Breast epithelium (tissue), 4 donors: ENCODE results near the gene GADD45GIP1. TPM values are rescaled to one million over a fixed set of nuclear protein-coding genes. Genes with fewer than 3 reads are reported as not detected.
A peak's percentile ranks its signal among the peaks of the same experiment; 100 is the strongest.

Source experiments
- DNase-seq, 2 donors: peaks; one replicate each; pipeline ENCODE4 v3.0.0-alpha.2; 2019; ENCODE audit warnings: low spot score in 2 of 2
- H3K27ac ChIP-seq, 2 donors: fragments of 200-600 bp; sonication (generic) in 1 of 2; one replicate each; pipeline ENCODE4 v1.5.1; 2016 to 2019; ENCODE audit warnings: mild to moderate bottlenecking in 1 of 2
- H3K27me3 ChIP-seq, 2 donors: fragments of 200-600 bp; sonication (generic) in 1 of 2; one replicate each; pipeline versions ENCODE4 v1.5.1 to v1.6.0; 2017 to 2019; ENCODE audit warnings: control low read depth in 1 of 2, mild to moderate bottlenecking in 1 of 2
- H3K36me3 ChIP-seq: fragments of 200-600 bp; one replicate; pipeline ENCODE4 v1.5.1; 2019
- H3K4me1 ChIP-seq, 2 donors: fragments of 200-600 bp; sonication (generic); one replicate each; pipeline ENCODE4 v1.5.1; 2016 to 2019; ENCODE audit warnings: control low read depth in 1 of 2
- H3K4me3 ChIP-seq, 3 donors: fragments of 200-600 bp; sonication (generic); 1 replicate in 2 of 3; 2 replicates in 1 of 3; pipeline ENCODE4 v1.5.1; 2016 to 2019; ENCODE audit warnings: mild to moderate bottlenecking in 3 of 3, moderate library complexity in 2 of 3
- H3K9me3 ChIP-seq, 2 donors: fragments of 200-600 bp; sonication (generic) in 1 of 2; one replicate each; pipeline ENCODE4 v1.5.1; 2016 to 2019; ENCODE audit warnings: control low read depth in 1 of 2
- CTCF ChIP-seq, 3 donors: fragments of 450-650 bp; IDR thresholded peaks; one replicate each; pipeline ENCODE4 v1.5.1; 2016 to 2017; ENCODE audit warnings: antibody characterized with exemption in 3 of 3, mild to moderate bottlenecking in 3 of 3, moderate library complexity in 3 of 3
- POLR2A ChIP-seq: fragments of 450-650 bp; IDR thresholded peaks from one replicate; pipeline ENCODE4 v1.6.1; 2016; ENCODE audit warnings: antibody characterized with exemption, mild to moderate bottlenecking, moderate library complexity
- POLR2AphosphoS5 ChIP-seq, 3 donors: sonication (generic); formaldehyde crosslinking; IDR thresholded peaks; one replicate each; pipeline ENCODE4 v1.6.1; 2017; ENCODE audit warnings: antibody characterized with exemption in 3 of 3
- intact Hi-C: fragments of 100-400 bp; cut with DNase I; formaldehyde crosslinking; loops from one replicate; pipeline ENCODE4 v1.15.1; 2023; ENCODE audit warnings: low total_unique reads
- total RNA-seq, 3 donors: library from RNA; depleted of rRNA; stranded (reverse); fragments of >200 nt; gene quantifications; one replicate each; pipeline ENCODE4 v1.1.0, GENCODE V29; 2016

GADD45GIP1 gene
- total RNA-seq, 3 donors from 2014 or later = 30.3 to 44.2 (median 31.5) TPM

- TF ChIP-seq POLR2A (no peak), POLR2AphosphoS5 (IDR thresholded peaks at IDR 0.05) (no peak), CTCF (IDR thresholded peaks at IDR 0.05) (no peak)
Measured at GRCh38 chr19:12937093-12937926, 19.7 kb downstream of the GADD45GIP1 start.

DNA sequence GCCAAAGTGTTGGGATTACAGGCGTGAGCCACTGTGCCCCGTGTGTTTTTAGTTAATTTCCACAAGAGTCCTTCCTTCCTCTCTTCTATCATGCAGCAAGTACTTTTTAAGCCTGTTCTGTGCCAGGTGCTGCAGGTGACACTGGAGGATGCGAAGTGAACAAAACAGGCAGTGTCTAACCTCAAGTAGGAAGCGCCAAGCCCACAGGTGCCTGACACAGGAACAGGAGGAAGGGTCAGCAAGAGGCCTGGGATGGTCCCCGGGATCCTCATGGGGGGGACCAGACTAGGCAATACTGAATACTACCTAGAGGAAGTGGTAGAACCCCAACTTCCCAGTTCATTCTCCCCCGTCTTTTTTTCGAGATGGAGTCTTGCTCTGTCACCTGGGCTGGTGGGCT lies 20.4 kb downstream of the GADD45GIP1 start:
- TF ChIP-seq CTCF (IDR thresholded peaks at IDR 0.05) (no peak), POLR2AphosphoS5 (IDR thresholded peaks at IDR 0.05) (no peak), POLR2A (no peak)
- Histone ChIP-seq H3K9me3 (no peaks in the 10 kb centered on the region), H3K4me1 (peaks cover 13 to 27% of the 10 kb centered on the region in 2 donors), H3K36me3 (no peaks in the 10 kb centered on the region), H3K4me3 (no peak overlapping the region), H3K27me3 (no peaks in the 10 kb centered on the region), H3K27ac (no peak overlapping the region)
- DNase-seq = no peak
- intact Hi-C loops = no loop called here

More at GRCh38 chr19:12937093-12937926, 19.7 kb downstream of the GADD45GIP1 start:
- Histone ChIP-seq H3K9me3 (no peaks in the 10 kb centered on the region), H3K4me1 (peaks cover 12 to 23% of the 10 kb centered on the region in 2 donors), H3K27ac (peak overlapping the region; percentile 39 to 97), H3K27me3 (no peaks in the 10 kb centered on the region), H3K36me3 (no peaks in the 10 kb centered on the region), H3K4me3 (peak overlapping the region; percentile 92 to 100 (median 99))
- DNase-seq = no peak
- intact Hi-C loops = no loop called here

DNA sequence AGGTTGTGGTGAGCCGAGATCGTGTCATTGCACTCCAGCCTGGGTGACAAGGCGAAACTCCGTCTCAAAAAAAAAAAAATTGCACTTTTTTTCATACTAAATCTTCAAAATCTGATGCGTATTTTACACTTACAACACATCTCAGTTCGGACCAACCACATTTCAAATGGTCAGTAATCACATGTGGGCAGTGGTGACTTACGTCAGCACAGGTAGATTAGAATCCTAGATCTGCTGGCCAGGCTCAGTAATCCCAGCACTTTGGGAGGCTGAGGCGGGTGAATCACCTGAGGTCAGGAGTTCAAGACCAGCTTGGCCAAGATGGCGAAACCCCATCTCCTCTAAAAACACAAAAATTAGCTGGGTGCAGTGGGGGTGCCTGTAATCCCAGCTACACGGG lies 22.0 kb downstream of the GADD45GIP1 start:
- Histone ChIP-seq H3K4me3 (no peak overlapping the region), H3K27ac (no peak overlapping the region), H3K9me3 (no peaks in the 10 kb centered on the region), H3K27me3 (no peaks in the 10 kb centered on the region), H3K36me3 (no peaks in the 10 kb centered on the region), H3K4me1 (peaks cover 9 to 16% of the 10 kb centered on the region in 2 donors)
- no peak for DNase-seq
- intact Hi-C loops = no loop called here
- TF ChIP-seq POLR2A = no peak
- no peak for TF ChIP-seq POLR2AphosphoS5 (IDR thresholded peaks at IDR 0.05)
- TF ChIP-seq CTCF (IDR thresholded peaks at IDR 0.05) = no peak

GRCh38 chr19:12933287-12934072 lies 23.5 kb downstream of the GADD45GIP1 start, which contains the start of gene FARSA:
FARSA (minus strand) TSS chr19:12933711; CDS start chr19:12933696, 15 bp downstream.
- Histone ChIP-seq H3K27ac (peak within 1 kb of the TSS; percentile 81), H3K27me3 (no peaks in the 10 kb centered on the region), H3K9me3 (no peaks in the 10 kb centered on the region), H3K4me1 (peaks cover 4 to 15% of the 10 kb centered on the region in 2 donors), H3K4me3 (peak within 1 kb of the TSS; percentile 86 to 97 (median 96)), H3K36me3 (peaks cover 1% of the 10 kb centered on the region)
- peak; percentile 92 to 94 for DNase-seq
- intact Hi-C loops = no loop called here
- TF ChIP-seq POLR2AphosphoS5 (IDR thresholded peaks at IDR 0.05) (peak; percentile 83 to 98 (median 95)), CTCF (IDR thresholded peaks at IDR 0.05) (no peak), POLR2A (peak; percentile 31)
